ENCODE results near the gene ATP9B. TPM values are rescaled to one million over a fixed set of nuclear protein-coding genes. Genes with fewer than 3 reads are reported as not detected.
"Not testable (repeated sequence)": the region's sequence is repeated elsewhere in the genome, so short reads cannot be mapped to it uniquely, and the experiment has no call there.

The ATP9B gene
- total and polyA plus RNA-seq, 12 donors = 6.7 to 19.7 (median 14.5) TPM

GRCh38 chr18:79166702-79167101 lies 97.5 kb downstream of the ATP9B start:
- H3K4me1 ChIP-seq = peaks cover 0 to 19% (median 11%) of the 10 kb centered on the region in 9 donors
- DNase-seq (no peak), ATAC-seq (no peak)
- H3K27ac ChIP-seq = no peak overlapping the region
- no peak for TF ChIP-seq CTCF (IDR thresholded peaks at IDR 0.05)
- H3K4me3 ChIP-seq = no peak overlapping the region
- intact Hi-C loops (cut with DNase I) = no loop called here
- H3K36me3 ChIP-seq = peaks cover 0 to 30% (median 5%) of the 10 kb centered on the region in 9 donors
- 97 to 99% methylated on average over 13 of the region's 13 CpGs for WGBS, 2 donors
- no peaks in the 10 kb centered on the region for H3K27me3 ChIP-seq
- no peaks in the 10 kb centered on the region for H3K9me3 ChIP-seq

GRCh38 chr18:79167526-79168190 lies 98.5 kb downstream of the ATP9B start:
- intact Hi-C loops (cut with DNase I) = no loop called here
- no peak for TF ChIP-seq CTCF (IDR thresholded peaks at IDR 0.05)
- WGBS, 2 donors = 72 to 78% methylated on average over 18 of the region's 18 CpGs
- ATAC-seq = peak; percentile 88 to 98 (median 96)
- peak overlapping the region in 1 of 10 donors; percentile 22 for H3K4me3 ChIP-seq
- no peaks in the 10 kb centered on the region for H3K9me3 ChIP-seq
- H3K27ac ChIP-seq = peak overlapping the region in 1 of 10 donors; percentile 17
- peaks cover 0 to 19% (median 11%) of the 10 kb centered on the region in 9 donors for H3K4me1 ChIP-seq
- DNase-seq = peak; percentile 79 to 80
- H3K27me3 ChIP-seq = no peaks in the 10 kb centered on the region
- H3K36me3 ChIP-seq = peaks cover 0 to 25% (median 5%) of the 10 kb centered on the region in 9 donors

- DNase-seq = no peak
- Histone ChIP-seq H3K4me1 (peaks cover 0 to 19% (median 11%) of the 10 kb centered on the region in 9 donors), H3K9me3 (no peaks in the 10 kb centered on the region), H3K27me3 (no peaks in the 10 kb centered on the region), H3K36me3 (peaks cover 0 to 33% (median 5%) of the 10 kb centered on the region in 9 donors), H3K4me3 (no peak overlapping the region), H3K27ac (no peak overlapping the region)
- WGBS, 2 donors = 34 to 44% methylated on average over 8 of the region's 8 CpGs
- ATAC-seq = peak in 5 of 8 donors; percentile 27 to 48 (median 39)
- intact Hi-C loops (cut with DNase I) = no loop called here
- TF ChIP-seq CTCF (IDR thresholded peaks at IDR 0.05) = no peak
Observed at GRCh38 chr18:79169958-79170555, 100.9 kb downstream of the ATP9B start.

- H3K27me3 ChIP-seq; ATAC-seq; H3K4me3 ChIP-seq; H3K27ac ChIP-seq; H3K9me3 ChIP-seq; DNase-seq; intact Hi-C loops (cut with DNase I): not testable (repeated sequence)
- Histone ChIP-seq H3K36me3 (peaks cover 0 to 36% (median 0%) of the 10 kb centered on the region in 9 donors), H3K4me1 (peaks cover 0 to 19% (median 11%) of the 10 kb centered on the region in 9 donors)
- WGBS, 2 donors = 99% methylated on average over 18 to 23 of the region's 27 CpGs
Observed at GRCh38 chr18:79172331-79172730, 103.1 kb downstream of the ATP9B start.

GRCh38 chr18:79173742-79174141 lies 104.5 kb downstream of the ATP9B start:
- 87 to 89% methylated on average over 2 of the region's 2 CpGs for WGBS, 2 donors
- Histone ChIP-seq H3K27ac (no peak overlapping the region), H3K4me3 (no peak overlapping the region), H3K27me3 (no peaks in the 10 kb centered on the region), H3K9me3 (no peaks in the 10 kb centered on the region), H3K36me3 (peaks cover 0 to 39% (median 0%) of the 10 kb centered on the region in 9 donors), H3K4me1 (peaks cover 0 to 15% (median 11%) of the 10 kb centered on the region in 9 donors)
- no peak for ATAC-seq
- no peak for DNase-seq
- intact Hi-C loops (cut with DNase I) = no loop called here
- TF ChIP-seq CTCF (IDR thresholded peaks at IDR 0.05) = no peak
